ENCODE measurements around the gene GTF3A.

The GTF3A gene

GRCh38 chr13:27421101-27421871 lies 3.1 kb upstream of the GTF3A start:
- no peak overlapping the region for H3K4me3 Mint-ChIP-seq
- no peaks in the 10 kb centered on the region for H3K36me3 Mint-ChIP-seq (ENCODE audit: low read depth)
- intact Hi-C loops (cut with micrococcal nuclease), result loop anchor here (10.0 kb wide), 1 partner anchor 166 kb away; the partner anchor contains the start of gene RPL21
- H3K4me1 Mint-ChIP-seq (ENCODE audit: low read depth), result peaks cover 15% of the 10 kb centered on the region
- H3K27ac Mint-ChIP-seq, result no peak overlapping the region
- no peaks in the 10 kb centered on the region for H3K9me3 Mint-ChIP-seq
- H3K27me3 Mint-ChIP-seq, result no peaks in the 10 kb centered on the region

DNA sequence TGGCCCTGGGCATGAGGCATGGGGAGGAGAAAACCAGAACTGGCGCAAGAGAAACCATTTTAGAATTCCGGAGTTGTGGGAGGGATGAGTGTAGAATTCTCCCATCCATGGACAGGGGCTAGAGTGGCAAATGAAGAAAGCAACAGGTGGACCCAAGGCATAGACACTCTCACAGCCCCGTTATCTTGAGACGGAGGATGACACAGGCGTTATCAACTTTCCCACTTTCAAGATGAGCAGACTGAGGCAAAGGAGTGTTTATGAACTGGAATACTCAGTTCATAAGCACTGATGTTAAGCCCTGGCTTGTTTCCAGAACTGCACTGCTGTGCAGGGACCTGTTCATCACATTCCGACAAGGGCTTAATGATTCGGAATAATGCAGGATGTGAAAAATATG lies 1.1 kb upstream of the GTF3A start:
- no peak overlapping the region for H3K4me3 Mint-ChIP-seq
- H3K27ac Mint-ChIP-seq, result peak overlapping the region; percentile 24
- intact Hi-C loops (cut with micrococcal nuclease), result loop anchor here (10.0 kb wide), 1 partner anchor 169 kb away; the partner anchor contains the start of gene RPL21
- H3K36me3 Mint-ChIP-seq (ENCODE audit: low read depth), result peaks cover 15% of the 10 kb centered on the region
- no peaks in the 10 kb centered on the region for H3K9me3 Mint-ChIP-seq
- H3K4me1 Mint-ChIP-seq (ENCODE audit: low read depth), result peaks cover 36% of the 10 kb centered on the region
- H3K27me3 Mint-ChIP-seq, result no peaks in the 10 kb centered on the region

GRCh38 chr13:27425158-27425917 lies 919 bp downstream of the GTF3A start:
- Mint-ChIP-seq H3K4me3 (peak overlapping the region; percentile 73), H3K4me1 (ENCODE audit: low read depth) (peaks cover 40% of the 10 kb centered on the region), H3K9me3 (no peaks in the 10 kb centered on the region), H3K27me3 (no peaks in the 10 kb centered on the region), H3K27ac (peak overlapping the region; percentile 83), H3K36me3 (ENCODE audit: low read depth) (peaks cover 35% of the 10 kb centered on the region)
- intact Hi-C loops (cut with micrococcal nuclease), result loop anchor here (1.0 to 10.0 kb wide), 3 partner anchors 25 to 195 kb away; partner anchors contain the start of genes LNX2, MTIF3, POLR1D and RPL21

- Mint-ChIP-seq H3K27ac (peak overlapping the region; percentile 83), H3K4me1 (ENCODE audit: low read depth) (peaks cover 40% of the 10 kb centered on the region), H3K9me3 (no peaks in the 10 kb centered on the region), H3K27me3 (no peaks in the 10 kb centered on the region), H3K36me3 (ENCODE audit: low read depth) (peaks cover 42% of the 10 kb centered on the region), H3K4me3 (peak overlapping the region; percentile 73)
- intact Hi-C loops (cut with micrococcal nuclease), result loop anchor here (1.0 to 10.0 kb wide), 3 partner anchors 24 to 195 kb away; partner anchors contain the start of genes LNX2, MTIF3, POLR1D and RPL21
Measured at GRCh38 chr13:27425918-27426630, 1.7 kb downstream of the GTF3A start.

GRCh38 chr13:27427641-27428040 lies 3.2 kb downstream of the GTF3A start:
- H3K27me3 Mint-ChIP-seq, result no peaks in the 10 kb centered on the region
- H3K36me3 Mint-ChIP-seq (ENCODE audit: low read depth), result peaks cover 58% of the 10 kb centered on the region

GRCh38 chr13:27428160-27428559 lies 3.7 kb downstream of the GTF3A start:
- Mint-ChIP-seq H3K4me1 (ENCODE audit: low read depth) (peaks cover 40% of the 10 kb centered on the region), H3K27ac (peak overlapping the region; percentile 83), H3K36me3 (ENCODE audit: low read depth) (peaks cover 63% of the 10 kb centered on the region), H3K4me3 (no peak overlapping the region), H3K9me3 (no peaks in the 10 kb centered on the region), H3K27me3 (no peaks in the 10 kb centered on the region)
- intact Hi-C loops (cut with micrococcal nuclease), result loop anchor here (10.0 kb wide), 1 partner anchor 173 kb away; the partner anchor contains the start of gene RPL21

More at GRCh38 chr13:27427641-27428040, 3.2 kb downstream of the GTF3A start:
- Mint-ChIP-seq H3K4me3 (no peak overlapping the region), H3K27ac (peak overlapping the region; percentile 83), H3K4me1 (ENCODE audit: low read depth) (peaks cover 40% of the 10 kb centered on the region), H3K9me3 (no peaks in the 10 kb centered on the region)
- intact Hi-C loops (cut with micrococcal nuclease), result loop anchor here (10.0 kb wide), 1 partner anchor 173 kb away; the partner anchor contains the start of gene RPL21

DNA sequence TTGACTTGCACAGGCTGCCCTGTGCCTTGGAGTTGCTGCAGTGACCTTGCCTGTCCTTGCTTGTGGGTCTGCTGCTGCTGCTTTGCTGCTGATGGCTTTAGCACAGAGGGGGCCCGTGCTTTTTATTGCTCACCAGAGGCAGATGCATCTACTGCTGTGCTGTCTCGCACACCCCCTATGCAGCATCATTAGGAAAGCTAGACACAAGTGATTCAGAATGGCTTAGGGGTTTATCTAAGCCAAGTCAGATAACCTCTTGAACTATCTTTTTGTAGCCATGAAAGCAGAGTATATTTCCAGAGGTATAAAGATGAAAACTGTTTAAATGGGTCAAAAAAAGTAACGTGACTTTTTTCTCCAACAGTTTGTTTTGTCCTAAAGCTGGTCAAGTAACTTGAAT lies 7.8 kb downstream of the GTF3A start:
- peaks cover 16% of the 10 kb centered on the region for H3K4me1 Mint-ChIP-seq (ENCODE audit: low read depth)
- peaks cover 92% of the 10 kb centered on the region for H3K36me3 Mint-ChIP-seq (ENCODE audit: low read depth)
- H3K27ac Mint-ChIP-seq, result no peak overlapping the region
- intact Hi-C loops (cut with micrococcal nuclease), result no loop called here
- H3K9me3 Mint-ChIP-seq, result no peaks in the 10 kb centered on the region
- no peak overlapping the region for H3K4me3 Mint-ChIP-seq
- no peaks in the 10 kb centered on the region for H3K27me3 Mint-ChIP-seq

GRCh38 chr13:27432611-27433210 lies 8.3 kb downstream of the GTF3A start:
- intact Hi-C loops (cut with micrococcal nuclease), result no loop called here
- Mint-ChIP-seq H3K27ac (no peak overlapping the region), H3K36me3 (ENCODE audit: low read depth) (peaks cover 93% of the 10 kb centered on the region), H3K27me3 (no peaks in the 10 kb centered on the region), H3K4me1 (ENCODE audit: low read depth) (peaks cover 11% of the 10 kb centered on the region), H3K4me3 (no peak overlapping the region), H3K9me3 (no peaks in the 10 kb centered on the region)

DNA sequence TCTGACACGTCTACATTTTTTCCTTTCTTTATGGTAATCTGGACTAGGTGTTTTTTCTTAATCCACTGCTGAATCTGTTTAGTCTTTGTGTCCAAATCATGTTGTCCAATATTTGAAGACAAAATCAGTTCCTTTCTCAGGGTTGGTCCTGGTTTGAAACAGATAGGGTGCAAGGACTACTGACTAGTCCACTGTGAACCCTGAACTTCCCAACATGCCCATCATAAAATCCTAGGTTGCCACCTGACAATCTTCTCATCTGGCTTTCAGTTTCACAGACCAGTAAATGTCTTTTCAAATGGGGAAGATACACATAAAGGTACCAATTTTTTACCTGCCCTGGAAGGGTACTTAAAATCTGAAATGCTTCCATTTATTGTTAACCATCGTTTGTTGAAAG lies 12.7 kb downstream of the GTF3A start:
- peaks cover 3% of the 10 kb centered on the region for H3K4me1 Mint-ChIP-seq (ENCODE audit: low read depth)
- no peak overlapping the region for H3K4me3 Mint-ChIP-seq
- intact Hi-C loops (cut with micrococcal nuclease), result no loop called here
- H3K27ac Mint-ChIP-seq, result no peak overlapping the region
- H3K9me3 Mint-ChIP-seq, result no peaks in the 10 kb centered on the region
- H3K36me3 Mint-ChIP-seq (ENCODE audit: low read depth), result peaks cover 91% of the 10 kb centered on the region
- H3K27me3 Mint-ChIP-seq, result no peaks in the 10 kb centered on the region

DNA sequence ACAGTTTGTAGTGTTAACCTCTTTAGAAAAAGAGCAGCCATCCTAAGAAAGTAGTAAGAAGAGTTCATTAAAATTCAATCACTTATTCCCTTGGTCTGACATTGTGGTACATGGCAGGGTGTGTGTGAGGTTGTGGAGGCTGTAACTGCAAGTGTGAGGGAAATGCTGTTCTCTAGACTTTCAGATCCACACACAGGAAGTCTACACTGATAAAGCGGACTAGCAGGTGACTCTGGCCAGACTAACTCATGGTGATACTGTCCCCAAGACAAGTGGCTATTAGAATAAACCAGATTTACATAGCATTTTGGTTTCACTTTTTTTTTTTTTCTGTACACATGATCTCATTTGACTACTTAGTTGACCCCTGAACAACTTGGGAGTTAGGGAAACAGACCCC lies 16.0 kb downstream of the GTF3A start:
- H3K4me3 Mint-ChIP-seq, result no peak overlapping the region
- no peaks in the 10 kb centered on the region for H3K27me3 Mint-ChIP-seq
- intact Hi-C loops (cut with micrococcal nuclease), result no loop called here
- no peak overlapping the region for H3K27ac Mint-ChIP-seq
- H3K9me3 Mint-ChIP-seq, result no peaks in the 10 kb centered on the region
- peaks cover 14% of the 10 kb centered on the region for H3K4me1 Mint-ChIP-seq (ENCODE audit: low read depth)
- peaks cover 75% of the 10 kb centered on the region for H3K36me3 Mint-ChIP-seq (ENCODE audit: low read depth)

- H3K36me3 Mint-ChIP-seq (ENCODE audit: low read depth), result peaks cover 67% of the 10 kb centered on the region
- H3K4me3 Mint-ChIP-seq, result no peak overlapping the region
- peaks cover 23% of the 10 kb centered on the region for H3K4me1 Mint-ChIP-seq (ENCODE audit: low read depth)
- no peaks in the 10 kb centered on the region for H3K9me3 Mint-ChIP-seq
- intact Hi-C loops (cut with micrococcal nuclease), result no loop called here
- H3K27ac Mint-ChIP-seq, result no peak overlapping the region
- H3K27me3 Mint-ChIP-seq, result no peaks in the 10 kb centered on the region
Measured at GRCh38 chr13:27442071-27442647, 17.7 kb downstream of the GTF3A start.

DNA sequence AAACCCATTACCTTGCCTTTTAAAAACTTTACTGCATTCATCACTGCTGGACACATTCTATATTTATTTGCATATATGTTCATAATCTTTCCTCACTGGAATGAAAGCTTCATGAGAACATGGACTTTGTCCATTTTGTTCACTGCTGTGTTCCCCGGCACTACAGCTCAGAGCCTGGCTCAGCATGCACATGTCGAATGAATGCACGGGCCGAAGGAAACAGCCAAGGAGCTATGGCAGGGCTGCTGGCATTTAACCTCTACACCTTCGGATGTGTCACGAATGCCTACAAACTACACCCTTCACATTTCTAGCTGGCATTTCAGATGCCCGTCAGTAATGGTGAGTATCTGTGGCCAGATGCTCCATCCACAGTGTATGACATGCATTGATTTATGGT lies 18.4 kb downstream of the GTF3A start:
- peaks cover 60% of the 10 kb centered on the region for H3K36me3 Mint-ChIP-seq (ENCODE audit: low read depth)
- H3K4me3 Mint-ChIP-seq, result no peak overlapping the region
- H3K27me3 Mint-ChIP-seq, result no peaks in the 10 kb centered on the region
- no peaks in the 10 kb centered on the region for H3K9me3 Mint-ChIP-seq
- intact Hi-C loops (cut with micrococcal nuclease), result no loop called here
- H3K27ac Mint-ChIP-seq, result no peak overlapping the region
- H3K4me1 Mint-ChIP-seq (ENCODE audit: low read depth), result peaks cover 28% of the 10 kb centered on the region

DNA sequence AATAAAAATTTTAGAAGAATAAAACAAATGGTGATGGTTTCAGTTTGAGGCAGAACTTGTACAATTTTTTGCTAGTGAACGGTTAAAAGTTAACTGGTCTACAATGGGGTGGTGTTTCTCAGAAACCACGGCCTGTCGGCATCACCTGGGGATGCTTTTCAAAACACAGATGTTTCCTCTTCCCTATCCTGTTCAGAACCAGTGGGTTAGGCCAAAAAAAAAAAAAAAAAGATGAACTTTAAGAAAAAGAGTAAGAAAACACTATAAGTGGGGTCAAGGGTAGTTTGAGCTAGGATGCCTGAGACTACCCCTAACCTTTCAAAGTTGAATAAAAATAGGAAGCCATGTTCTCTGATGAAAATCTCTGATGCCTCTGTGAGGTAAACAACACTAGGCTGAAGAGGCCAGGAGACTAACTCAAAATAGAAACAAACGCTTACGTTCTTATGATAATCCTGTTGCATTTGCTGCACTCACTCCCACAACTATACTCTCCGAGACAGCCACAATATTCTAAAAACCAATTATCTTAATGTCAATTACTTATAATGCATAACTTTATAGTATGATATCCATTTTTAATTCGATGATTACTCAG lies 22.7 kb downstream of the GTF3A start:
- Mint-ChIP-seq H3K36me3 (ENCODE audit: low read depth) (peaks cover 40% of the 10 kb centered on the region), H3K27me3 (peaks cover 2% of the 10 kb centered on the region), H3K27ac (no peak overlapping the region), H3K4me3 (no peak overlapping the region), H3K9me3 (no peaks in the 10 kb centered on the region), H3K4me1 (ENCODE audit: low read depth) (peaks cover 51% of the 10 kb centered on the region)
- intact Hi-C loops (cut with micrococcal nuclease), result no loop called here
